ENCODE measurements around the gene CCDC149.
"Not testable (repeated sequence)": the region's sequence is repeated elsewhere in the genome, so short reads cannot be mapped to it uniquely, and the experiment has no call there.

CCDC149 gene

DNA sequence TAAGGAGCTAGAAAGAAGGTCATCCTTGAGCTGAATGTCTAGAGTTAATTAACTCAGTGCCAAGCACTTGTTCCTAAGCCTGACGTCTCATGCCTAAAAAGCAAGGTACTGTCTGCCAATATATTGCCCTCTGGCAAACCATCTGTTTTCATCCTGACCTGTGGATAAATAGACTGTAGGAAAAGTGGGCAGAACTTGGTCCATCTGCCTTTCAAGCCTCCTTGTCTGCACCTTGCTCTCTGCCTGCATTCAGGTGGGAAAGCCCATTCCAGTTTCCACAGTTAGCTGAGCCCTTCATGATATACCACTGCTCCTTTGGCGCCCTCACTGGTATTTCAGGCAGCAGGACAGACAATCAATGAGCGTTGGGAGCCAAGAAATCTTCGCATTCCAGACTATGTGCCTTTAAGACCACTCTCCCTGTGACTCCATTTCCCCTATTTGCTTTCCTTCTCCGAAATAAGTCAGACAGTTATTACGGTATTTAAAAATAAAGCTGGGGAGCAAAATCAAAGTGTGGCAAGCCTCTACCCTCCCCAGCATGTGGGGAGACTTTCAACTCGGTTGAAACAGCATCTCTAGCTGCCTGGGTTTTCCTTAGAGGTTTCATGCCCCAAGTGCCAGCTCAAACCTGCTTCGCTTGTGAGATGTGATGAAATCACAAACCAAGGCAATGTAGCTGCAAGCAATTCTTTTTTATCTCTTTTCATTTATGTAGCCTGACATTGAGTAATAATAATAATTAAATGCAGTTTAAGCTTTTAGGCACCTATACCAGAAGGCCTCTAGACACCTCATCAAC is 2.5 kb upstream of the CCDC149 start:
- DNase-seq = no peak

DNA sequence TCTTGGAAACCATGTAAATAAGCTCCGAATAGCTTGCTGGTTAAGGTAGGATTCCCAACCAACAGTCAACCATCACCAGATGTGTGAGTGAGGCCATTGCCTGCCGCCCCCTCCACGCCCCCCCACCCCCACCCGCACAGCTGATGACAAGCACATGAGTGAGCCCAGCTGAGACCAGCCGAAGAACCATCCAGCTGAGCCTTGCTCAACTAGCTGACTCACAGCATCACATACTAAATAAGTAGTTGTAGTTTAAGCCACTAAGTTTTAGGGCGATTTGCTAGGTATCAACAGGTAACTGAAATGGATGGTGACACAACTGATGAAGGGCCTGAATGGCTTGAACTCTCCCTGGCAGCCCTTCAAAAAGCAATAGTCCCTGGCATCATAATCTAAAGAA is 1.6 kb upstream of the CCDC149 start:
- DNase-seq = no peak

DNA sequence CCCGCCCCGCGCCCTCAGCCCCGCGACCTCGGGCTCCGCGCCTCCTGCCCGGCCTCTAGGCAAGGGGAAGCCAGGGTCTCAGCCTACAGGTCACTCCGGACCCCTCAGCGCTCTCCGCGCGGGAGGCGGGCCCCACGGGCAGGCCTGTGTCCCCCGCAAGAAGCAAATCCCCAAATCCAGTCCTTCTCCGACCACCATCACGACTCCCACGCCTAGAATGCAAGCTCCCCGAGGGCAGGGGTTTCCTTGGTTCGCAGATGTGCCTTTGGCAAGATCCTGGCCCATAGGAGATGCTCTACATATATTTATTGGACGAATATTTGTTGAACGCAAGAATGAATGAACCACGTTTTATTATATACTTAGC is 260 bp upstream of the CCDC149 start:
- DNase-seq = no peak

DNA sequence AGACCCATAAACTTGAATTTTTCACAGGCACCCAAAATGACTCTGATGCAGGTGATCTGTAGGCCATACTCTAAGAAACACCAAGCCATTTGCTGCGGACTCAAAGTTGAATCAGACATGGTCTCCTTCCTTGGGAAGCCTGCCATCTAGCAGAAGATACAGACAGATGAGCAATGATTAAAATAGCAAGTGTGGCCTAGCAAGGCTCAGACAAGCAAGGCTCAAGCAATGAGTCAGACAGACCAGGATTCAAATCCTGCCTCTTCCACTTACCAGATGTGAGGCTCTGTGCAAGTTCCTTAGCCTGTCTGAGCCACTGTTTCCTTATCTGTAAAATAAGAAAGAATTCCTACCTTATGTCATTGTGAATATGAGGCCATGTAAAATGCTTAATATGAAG is 2.3 kb downstream of the CCDC149 start:
- no peak for DNase-seq

DNA sequence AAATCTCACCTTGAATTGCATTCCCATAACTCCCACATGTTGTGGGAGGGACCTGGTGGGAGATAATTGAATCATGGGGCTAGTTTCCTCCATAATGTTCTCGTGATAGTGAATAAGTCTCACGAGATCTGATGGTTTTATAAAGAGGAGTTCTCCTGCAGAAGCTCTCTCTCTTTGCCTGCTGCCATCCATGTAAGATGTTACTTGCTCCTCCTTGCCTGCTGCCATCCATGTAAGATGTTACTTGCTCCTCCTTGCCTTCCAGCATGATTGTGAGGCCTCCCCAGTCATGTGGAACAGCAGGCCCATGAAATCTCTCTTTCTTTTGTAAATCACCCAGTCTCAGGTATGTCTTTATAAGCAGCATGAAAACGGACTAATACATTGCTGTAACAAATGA is 3.2 kb downstream of the CCDC149 start:
- DNase-seq = not testable (repeated sequence)

DNA sequence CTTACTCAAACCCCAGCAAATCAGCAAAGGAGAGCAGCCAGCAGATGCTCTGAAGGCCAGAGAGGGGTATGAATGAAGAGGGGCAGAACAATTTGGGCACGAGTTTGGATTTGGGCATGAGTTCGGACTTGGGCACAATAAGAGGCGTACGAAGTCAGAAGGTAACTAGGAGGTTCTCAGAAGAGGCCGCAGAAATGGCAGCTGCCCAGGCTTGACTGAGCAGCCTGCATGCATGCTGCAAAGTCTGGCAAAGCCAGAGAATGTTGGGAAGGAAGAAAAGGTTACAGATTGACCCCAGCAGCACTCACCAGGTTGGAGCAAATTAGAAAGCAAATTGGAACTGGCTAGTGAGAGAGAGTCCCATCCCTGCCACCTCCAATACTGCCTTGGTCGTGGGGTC is 15.2 kb downstream of the CCDC149 start:
- no peak for DNase-seq

DNA sequence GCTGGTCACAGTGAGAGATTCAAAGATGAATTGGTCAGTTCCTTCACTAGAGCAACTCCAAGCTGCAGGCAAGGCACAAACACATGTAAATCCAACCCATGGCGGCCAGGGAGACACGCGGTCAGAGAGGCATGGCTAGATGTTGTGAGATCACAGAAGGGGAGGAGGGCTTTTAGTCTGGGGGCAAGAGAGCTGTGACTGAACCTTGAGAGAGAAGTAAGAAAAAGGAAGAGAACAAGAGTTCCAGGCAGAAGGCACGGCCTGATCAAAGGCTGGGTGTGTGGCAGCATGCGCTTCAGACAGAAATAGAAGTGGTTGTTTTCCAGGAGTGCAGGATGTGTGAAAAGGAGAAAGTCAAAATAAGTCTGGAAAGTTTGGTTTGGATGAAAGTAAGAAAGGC is 15.9 kb downstream of the CCDC149 start:
- no peak for DNase-seq

DNA sequence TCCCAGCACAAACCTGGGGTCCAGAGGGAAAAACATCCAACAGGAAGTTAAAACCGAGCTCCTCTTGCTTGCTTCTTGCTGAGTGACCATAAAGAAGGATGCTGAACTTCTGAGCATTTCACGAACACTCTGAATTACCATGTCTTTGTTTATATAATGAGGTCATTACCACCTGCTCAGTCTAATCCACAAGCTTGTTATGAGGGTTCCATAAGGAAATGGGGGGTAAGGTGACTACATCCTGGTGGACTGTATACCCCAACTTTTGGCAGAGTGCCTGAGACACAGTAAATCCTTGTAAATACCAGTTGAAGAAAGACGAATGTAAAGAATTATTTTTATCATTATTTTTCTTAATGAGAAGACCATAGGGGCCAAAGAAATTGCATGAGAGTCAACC is 16.8 kb downstream of the CCDC149 start:
- no peak for DNase-seq

DNA sequence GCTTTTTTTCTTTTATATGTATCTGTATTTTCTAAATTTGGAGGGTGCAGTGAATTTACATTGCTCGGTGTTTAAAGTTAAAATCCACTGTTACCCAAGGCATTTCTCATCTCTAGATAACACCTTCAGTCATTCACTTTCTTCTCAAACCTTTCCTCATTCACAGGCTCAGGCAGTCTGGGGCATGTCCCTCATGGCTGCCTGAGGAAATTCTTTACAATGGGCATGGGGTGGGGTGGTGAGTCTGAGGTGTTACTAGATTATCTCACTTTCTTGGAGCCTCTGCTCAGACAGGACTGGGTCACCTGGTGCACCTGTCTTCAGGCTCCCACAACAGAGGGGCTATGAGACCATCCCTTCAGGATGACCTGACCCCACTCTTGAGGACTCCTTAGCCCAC is 17.4 kb downstream of the CCDC149 start:
- DNase-seq = no peak

DNA sequence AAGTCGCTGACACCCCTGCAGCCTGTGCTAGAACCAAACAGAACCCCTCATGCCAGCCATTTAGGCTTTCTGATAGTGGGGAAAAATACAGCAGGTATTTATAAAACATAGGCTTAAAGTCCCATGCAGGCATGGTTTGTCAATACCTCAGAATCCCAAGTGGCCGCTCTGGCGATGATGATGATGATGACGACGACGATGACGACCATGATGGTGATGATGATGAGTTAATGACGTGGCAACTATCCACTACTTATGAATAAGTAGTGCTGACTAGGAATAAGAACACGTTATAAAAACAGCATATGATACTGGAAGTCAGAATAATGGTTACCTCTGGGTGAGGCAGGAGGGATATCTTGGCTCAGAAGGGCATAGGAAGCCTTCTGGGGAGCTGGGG is 18.0 kb downstream of the CCDC149 start:
- no peak for DNase-seq

DNA sequence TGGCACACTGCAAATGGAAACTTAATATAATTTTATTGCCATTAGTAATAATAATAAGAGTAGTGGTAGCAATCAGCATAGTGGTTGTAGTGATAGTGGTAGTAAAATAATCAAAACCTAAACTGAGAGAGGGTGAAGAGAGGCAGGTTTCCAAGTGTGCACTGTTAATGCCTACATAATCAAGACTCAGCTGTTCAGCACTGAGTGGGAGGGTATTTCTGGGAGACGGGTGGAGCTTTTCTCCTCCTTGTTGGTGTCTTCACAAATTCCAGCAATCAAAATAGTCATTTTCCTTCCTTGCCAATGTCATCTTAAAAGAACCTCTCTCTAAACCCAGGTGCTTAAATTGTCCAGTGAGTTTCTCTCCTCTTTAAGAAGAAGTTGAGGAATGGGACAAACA is 18.6 kb downstream of the CCDC149 start:
- DNase-seq = no peak

DNA sequence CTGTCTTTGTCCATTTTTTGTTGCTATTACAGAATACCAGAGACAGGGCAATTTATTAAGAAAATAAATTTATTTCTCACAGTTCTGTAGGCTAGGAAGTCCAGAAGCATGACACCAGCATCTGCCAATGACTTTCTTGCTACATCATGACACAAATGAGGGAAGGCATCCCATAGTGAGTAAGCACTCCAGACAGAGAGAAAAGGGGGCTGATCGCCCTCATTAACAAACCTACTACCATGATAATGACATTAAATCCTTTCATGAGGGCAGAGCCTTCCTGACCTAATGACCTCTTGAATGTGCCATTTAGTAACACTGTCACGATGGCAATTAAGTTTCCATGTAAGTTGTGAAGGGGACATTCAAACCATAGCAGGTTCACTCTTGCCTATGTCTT is 20.1 kb downstream of the CCDC149 start:
- no peak for DNase-seq

DNA sequence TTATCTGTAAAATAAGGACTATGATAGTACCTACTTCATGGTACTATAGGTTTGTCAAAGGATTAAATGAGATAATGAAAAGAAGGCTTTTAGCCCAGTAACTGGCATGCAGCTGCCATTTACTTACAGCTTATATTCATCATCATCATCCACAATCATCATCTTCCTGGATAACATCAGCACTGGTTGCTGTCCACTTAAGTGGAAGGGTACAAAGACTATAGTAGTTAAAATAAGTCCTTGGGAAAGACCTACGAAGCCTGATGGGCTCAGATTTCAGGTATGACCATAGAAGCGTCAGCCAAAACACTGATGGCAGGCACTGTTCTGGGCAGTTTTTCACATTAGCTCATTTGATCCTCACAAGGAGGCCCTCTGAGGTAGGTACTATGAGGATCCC is 20.6 kb downstream of the CCDC149 start:
- no peak for DNase-seq

DNA sequence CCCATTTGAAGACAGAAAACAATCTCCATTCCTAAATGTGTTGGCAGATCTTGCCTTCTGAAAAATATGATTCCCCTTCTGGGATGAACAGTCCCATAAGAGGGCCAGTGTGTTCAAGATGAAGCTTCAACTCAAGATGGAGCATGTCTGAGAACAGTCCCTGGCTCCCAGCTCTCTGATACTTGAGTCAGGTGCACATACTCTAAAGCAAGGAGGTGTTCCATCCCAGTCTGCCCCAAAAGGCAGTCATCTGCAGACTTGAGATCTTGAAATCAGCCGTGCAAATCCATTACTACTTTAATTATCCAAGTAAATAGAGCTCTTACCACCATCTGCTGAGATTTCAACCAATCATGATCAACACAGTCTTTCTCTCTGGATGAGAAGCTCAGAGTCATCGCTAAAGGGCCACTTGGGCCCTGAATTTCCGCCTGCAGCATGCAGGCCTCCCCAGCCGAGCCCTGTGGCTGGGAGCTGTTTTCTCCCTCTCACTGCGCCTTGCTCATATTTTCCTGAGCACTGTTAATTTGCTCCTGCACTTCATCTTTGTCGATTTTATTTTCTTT is 22.2 kb downstream of the CCDC149 start:
- no peak for DNase-seq

DNA sequence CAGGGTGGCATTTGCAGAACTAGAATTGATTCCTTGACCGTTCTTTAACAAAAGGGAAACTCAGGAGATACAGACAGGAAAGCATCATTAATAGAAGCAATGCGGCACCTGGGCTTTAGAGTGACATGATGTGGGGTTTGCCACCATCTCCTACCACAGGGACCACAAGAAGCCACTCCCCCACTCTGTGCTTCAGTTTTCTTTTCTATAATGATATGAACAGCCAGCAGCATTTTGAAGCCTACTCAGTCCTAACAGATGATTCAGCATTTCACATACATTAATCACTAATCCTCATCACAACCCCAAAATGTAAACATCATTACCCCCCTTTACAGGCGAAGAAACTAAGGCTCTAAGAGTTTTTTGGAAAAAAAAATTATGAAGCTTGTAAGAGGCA is 22.9 kb downstream of the CCDC149 start:
- no peak for DNase-seq

DNA sequence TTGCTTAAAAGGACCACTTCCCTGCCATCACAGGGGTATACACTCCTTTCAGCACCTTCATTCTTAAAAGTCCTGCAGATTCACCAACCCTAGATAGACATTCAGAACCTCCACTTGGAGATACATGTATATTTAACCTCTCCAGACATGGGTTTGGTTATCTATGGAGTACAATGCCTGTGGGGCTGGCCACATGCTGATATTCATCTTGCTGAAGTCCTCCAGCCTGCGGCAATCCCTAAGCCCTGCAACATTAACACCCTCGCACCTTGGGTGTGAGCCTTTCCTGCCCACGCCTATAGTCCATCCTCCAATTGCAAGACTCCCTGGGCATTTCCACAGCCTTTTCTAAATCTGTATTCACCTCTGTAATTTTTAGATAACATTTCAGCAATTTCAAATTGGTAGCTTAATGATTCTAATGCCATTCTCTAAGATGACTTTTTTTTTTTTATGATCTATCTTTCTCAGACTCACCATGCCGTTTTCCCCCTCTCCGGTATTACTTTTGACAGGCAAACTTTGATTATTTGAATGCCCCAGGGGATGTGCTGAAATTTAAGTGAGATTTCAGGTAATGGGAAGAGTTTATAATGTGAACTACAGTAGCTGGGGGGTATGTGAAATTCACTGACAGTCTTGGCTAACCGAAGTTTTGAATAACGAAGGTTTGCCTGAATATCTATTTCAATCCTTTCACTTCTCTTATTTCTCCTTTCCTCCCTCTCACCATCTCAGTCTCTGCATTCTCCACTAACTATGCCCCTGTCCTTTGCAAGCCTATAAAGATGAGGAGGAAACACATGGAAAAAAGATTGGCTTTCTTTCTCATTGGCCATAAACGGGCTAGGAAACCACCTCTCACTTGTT is 24.1 kb downstream of the CCDC149 start:
- no peak for DNase-seq

DNA sequence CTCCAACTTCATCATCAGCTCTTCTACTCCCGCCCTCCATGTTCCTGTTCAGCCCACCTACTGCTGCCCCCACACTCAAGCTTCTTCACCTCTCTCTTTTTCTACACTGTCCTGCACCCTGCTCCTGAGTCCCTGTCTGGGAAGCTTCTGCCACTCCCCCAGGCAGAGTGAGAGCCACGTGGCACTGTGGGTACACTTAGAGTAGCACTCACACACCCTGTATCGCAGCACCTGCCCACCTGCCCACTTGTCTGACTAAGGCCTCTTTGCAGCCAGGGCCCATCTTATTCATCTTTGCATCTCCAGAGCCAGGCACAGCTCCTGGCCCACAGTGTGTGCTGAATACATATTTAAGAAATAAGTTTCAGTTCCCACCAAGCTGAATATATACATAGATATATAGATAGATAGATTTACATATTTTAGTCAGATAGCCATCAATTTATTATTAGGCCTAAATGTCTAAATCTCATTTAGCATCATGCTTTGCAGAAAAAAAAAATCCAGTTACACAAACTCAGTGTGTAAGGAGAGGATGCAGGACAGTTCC is 24.9 kb downstream of the CCDC149 start:
- no peak for DNase-seq

DNA sequence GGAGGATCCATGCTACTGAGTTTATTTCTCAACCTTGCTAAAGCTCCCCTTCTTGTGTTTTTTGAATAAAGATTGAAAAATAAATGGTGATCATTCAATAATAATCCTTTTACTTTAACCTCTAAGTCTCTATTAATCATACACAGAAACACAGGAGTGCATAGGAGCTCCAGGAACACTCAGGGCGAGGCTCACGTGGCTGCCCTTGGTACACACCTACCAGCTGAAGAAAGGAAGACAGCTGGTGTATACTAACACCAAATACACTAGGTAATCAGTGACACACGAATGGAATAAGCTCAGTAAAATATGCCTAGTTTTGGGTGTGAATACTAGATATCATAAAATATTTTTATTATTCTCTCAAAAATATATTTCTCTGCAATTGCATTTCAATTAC is 26.2 kb downstream of the CCDC149 start:
- DNase-seq = no peak

DNA sequence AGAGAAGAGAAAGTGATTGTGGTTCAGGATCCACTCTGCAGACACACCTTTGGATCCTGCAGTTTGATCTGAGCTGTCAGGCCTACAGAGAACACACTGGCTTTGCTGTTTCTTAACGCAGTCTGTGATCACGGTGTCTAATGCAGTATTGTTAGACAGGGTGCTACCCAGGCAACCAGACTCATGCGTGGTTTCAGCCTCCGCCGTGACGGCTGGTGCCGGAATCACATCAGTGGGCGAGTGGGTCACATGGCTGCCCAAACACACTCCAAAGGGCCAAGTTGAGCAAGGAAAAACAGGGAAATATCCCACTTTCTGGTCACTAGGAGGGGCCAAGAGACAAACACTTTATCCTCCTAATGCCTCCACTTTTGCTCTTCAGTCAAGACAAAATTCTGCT is 27.5 kb downstream of the CCDC149 start:
- DNase-seq = no peak

DNA sequence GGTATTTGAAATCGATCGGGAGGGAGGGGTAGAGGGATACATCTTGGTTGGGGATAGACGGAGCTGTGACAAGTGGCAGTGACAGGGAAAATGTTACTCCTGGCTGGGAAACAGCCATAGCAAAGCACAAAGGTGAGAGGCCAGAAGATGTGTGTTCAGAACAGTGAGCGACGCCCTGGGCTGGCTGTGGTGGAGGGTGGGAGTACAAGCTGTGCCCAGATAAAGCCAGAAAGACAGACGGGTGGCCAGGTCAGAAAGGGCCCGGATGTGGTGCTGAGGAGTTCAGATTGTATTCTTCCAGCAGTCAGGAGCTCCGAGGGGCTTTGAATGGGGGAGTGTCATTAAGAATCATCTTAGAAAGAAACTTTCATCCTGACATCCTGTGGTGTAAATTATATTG is 27.9 kb downstream of the CCDC149 start:
- DNase-seq = no peak

DNA sequence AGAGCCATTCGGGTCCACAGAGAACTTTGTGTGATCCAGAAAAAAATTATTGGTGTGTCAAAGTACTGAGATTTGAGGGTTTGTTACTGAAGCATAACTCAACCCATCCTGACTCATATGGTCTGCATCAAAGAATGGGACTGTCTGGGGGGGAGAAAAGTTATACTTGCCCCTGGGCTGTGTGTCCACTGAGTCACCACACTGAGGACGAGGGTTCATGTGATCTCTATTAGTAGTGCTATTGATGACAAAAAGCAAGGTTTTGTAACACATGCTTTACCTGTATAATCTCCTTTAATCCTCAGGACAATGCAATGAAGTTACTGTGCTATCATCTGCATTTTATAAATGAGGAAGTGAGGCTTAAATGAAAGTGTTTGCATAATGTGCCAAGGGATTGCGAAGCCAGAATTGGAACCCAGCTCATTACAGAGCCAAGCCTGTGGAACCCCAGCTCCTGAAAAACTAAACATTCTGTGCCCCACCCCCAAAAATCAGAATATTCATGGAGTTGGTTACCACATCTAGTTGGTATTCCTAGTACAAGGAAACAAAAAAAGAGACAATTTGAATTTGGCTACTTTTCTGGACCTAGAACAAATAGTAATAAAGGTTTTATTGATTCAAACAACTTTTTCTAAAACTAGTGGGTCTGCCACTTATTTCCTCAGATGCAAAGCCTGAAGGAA is 31.2 kb downstream of the CCDC149 start:
- DNase-seq = no peak

DNA sequence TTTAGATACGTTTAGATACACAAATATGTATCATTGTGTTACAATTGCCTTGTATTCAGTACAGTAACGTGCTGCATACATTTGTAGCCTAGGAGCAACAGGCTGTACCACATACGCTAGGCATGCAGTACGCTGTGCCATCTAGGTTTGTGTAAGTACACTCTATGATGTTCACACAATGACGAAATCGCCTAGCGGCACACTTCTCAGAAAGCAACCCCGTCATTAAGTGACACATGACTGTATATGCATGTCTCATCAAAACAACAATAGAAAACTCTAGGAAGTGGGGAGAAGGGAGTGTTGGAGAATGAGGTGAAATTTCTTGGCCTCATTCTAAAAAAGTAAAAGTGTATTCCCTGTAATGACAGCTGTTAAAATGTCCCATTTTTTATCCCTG is 32.7 kb downstream of the CCDC149 start:
- DNase-seq = no peak

DNA sequence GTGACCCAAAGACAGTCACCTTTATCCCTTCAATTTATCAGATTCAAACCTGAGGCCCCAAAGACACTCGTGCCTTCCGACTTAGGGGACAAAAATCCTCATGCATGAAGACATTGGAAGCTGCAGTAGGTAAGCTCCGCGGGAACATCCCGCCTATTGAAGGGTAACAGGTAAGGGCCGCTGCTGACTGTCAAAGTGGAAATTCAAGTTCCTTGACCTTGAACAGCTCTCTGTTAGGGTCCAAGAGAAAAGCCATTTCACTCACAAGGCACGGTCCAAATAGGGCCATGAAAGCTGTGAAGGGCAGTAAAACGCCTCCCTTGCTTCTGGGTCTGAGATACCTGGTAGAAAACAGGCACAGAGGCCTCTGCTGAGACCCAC is 34.2 kb downstream of the CCDC149 start:
- no peak for DNase-seq
